HTERT RPE-1 (cell line): ENCODE measurements around the gene FAM90A26.
"Not testable (repeated sequence)": the region's sequence is repeated elsewhere in the genome, so short reads cannot be mapped to it uniquely, and the experiment has no call there.

Experiments used
- in situ Hi-C: fragments of 300-500 bp; cut with MboI; formaldehyde crosslinking; loops from 4 replicates; pipeline ENCODE4 v1.14.3; 2020; ENCODE audit warnings: low sequenced_read_pairs

The FAM90A26 gene, protein sequence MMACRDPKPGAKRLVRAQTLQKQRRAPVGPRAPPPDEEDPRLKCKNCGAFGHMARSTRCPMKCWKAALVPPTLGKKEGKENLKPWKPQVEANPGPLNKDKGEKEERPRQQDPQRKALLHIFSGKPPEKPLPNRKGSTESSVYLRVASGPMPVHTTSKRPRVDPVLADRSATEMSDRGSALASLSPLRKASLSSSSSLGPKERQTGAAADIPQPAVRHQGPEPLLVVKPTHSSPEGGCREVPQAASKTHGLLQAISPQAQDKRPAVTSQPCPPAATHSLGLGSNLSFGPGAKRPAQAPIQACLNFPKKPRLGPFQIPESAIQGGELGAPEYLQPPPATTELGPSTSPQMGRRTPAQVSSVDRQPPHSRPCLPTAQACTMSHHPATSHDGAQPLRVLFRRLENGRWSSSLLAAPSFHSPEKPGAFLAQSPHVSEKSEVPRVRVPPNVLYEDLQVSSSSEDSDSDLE

DNA sequence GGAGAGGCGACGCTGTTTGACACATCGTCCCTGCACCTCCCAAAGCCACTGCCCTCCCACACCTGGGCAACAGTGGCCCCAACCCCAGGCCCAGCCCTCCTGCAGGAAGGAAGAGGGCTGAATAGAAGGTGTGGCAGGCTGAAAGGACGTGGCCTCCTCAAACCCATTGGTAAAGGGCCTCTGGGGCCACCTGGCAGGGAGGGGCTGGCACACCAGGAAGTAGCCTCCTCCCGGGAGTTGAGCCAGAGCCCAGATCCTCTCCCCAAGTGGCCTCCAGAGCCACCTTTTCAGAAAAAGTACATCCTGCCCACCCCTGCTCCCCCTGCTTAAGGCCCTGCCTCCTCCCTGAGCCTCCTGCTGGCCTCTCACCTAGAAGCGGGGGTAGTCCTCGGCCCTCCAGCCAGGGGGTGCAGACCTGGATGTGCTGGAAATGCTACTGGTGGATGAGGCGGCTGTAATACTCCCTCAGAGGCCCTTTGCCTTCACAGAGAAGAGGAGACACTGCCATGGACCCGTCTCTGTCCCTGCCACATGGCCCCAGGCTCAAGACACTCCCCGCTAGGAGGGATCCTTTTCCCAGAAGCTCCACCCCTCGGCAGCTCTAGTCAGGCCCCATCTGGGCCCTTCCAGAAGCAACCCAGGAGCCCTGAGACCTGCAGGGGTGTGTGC lies at the start of gene FAM90A26:
FAM90A26 (plus strand) TSS at position 619 of the 669 bp plus-strand sequence. CDS start 2,764 bp downstream, outside the sequence.
- in situ Hi-C loops = not testable (repeated sequence)

DNA sequence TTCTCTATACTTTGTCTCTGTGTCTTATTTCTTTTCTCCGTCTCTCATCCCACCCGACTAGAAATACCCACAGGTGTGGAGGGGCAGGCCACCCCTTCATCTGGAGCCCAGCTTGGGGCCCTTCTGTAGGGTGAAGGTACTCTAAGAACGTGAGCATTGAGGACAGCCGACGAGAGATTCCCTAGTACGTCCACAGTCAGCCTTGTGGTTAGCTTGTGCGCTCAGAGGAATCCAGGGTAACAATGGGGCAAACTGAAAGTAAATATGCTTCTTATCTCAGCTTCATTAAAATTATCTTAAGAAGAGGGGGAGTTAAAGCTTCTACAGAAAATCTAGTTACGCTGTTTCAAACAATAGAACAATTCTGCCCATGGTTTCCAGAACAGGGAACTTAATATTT lies 47.5 kb upstream of the FAM90A26 start:
- in situ Hi-C loops = not testable (repeated sequence)

DNA sequence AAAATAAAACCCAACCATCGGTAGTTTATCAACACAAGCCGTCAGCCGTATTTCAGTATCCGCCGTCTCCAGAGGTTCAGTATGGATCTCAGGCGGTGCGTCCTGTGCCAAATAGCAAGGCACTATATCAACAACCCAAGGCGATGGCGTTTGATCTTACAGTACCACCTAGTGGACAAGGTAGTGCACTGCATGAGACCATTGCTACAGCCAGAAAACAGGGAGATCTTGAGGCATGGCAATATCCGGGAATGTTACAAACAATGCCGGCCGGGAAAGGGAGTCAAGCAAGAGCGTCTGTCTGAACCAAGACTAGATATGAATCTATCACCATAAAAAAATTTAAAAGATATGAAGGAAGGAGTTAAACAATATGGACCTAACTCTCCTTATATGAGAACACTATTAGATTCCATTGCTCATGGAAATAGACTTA lies 46.6 kb upstream of the FAM90A26 start:
- in situ Hi-C loops = not testable (repeated sequence)

DNA sequence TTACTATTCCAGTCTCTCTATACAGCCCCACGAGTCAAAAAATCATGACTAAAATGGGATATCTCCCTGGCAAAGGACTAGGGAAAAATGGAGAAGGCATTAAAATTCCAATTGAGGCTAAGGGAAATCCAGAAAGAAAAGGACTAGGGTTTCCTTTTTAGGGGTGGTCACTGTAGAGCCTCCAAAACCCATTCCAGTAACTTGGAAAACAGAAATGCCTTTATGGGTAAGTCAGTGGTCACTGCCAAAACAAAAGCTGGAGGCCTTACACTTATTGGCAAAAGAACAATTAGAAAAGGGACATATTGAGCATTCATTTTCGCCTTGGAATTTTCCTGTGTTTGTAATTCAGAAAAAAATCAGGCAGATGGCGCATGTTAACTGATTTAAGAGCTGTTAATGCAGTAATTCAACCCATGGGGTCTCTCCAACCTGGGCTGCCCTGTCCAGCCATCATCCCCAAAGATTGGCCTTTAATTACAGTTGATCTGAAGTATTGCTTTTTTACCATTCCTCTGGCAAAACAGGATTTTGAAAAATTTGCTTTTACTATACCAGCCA lies 44.5 kb upstream of the FAM90A26 start:
- in situ Hi-C loops = not testable (repeated sequence)

DNA sequence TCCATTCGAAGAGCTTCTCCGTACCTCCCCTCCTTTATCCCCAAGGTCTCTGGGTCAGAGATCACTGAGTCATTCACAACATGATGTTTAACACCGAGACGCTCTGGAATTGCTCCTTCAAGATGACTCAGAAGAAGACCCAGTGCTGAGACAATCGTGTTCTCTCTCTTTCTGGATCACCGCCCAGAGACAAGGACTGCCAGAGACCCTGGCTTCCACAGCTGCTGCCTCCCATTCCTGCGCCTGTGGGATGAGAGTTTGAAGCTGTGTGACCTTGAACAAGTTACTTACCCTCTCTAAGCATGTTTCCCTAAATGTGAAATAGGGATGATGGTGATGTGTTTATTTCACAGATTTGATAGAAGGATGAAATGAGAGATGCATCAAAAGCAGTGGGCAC lies 38.8 kb upstream of the FAM90A26 start:
- in situ Hi-C loops = not testable (repeated sequence)

DNA sequence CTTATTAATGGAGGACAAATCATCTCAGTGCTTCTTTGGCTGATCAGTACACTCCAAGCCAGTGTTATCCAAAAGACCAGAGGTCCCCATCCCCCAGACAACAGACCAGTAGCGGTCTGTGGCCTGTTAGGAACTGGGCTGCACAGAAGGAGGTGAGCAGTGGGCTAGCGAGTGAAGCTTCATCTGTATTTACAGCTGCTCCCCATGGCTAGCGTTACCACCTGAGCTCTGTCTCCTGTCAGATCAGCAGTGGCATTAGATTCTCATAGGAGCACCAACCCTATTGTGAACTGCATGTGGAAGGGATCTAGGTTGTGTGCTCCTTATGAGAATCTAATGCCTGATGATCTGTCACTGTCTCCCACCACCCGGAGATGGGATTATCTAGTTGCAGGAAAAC lies 37.4 kb upstream of the FAM90A26 start:
- in situ Hi-C loops = not testable (repeated sequence)

DNA sequence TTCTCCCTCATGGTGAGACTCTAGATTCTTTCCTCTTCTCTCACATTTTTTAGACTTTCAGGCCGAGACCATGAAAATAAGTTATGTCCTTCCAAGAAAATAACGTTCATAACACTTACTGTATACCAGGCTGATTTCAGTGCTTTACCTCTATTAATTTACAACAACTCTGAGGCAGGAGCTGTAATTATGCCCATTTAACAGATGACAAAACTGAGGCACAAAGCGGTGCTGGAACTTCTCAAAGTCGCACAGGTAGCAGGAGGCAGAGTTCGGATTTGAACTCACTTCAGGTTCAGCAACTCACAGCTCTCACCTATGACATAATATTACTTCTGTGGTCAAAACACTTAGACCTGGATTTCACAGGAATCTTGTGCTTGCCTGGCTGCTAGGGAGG lies 36.2 kb upstream of the FAM90A26 start:
- in situ Hi-C loops = not testable (repeated sequence)

DNA sequence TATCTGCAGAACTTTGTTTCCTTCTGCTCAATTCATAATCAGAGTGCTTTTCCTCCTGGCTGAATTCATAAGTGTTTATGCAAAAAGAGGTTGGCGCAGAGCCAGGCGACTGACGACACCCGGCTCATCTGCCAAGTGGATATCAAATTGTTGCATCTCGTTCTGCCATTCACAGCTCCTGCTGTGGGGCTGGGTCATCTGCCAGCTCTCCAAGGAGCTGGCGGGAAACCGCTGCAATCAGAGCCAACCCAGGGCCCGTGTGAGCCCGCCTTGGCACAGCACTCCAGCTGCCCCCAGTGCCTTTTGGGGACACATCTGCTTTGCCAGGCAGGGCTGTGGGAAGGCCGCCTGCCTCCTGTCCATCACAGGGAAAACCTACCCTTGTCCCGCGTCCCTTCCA lies 35.7 kb upstream of the FAM90A26 start:
- in situ Hi-C loops = not testable (repeated sequence)

DNA sequence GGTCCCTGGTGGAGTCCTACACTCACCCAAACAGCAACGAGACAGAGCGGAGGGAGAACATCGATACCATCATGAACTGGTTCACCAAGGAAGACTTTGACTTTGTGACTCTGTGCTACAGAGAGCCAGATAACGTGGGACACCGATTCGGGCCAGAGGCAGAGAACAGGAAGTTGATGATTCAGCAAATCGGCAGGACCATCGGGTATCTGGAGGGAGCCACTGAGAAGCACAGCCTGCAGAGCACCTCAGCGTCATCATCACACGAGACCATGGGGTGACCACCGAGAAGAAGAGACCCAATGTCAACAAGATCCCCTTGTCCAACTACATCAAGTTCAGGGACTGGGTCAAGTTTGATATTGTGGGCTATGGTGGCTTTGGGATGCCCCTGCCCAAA lies 29.2 kb upstream of the FAM90A26 start:
- in situ Hi-C loops = not testable (repeated sequence)

DNA sequence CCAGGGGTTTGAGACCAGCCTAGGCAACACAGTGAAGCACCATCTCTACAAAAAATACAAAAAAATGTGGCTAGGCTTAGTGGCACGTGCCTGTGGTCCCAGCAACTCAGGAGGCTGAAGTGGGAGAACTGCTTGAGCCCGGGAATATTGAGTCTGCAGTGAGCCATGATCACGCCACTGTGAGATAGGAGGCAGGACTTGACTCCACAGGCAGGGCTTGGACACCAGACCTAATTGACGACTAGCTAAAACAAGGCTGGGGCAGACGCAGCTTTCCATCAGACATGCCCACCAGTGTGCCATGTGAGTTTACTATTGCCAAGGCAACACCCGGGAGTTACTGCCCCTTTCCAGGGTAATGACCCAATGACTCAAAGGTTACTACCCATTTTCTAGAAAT lies 27.4 kb upstream of the FAM90A26 start:
- in situ Hi-C loops = not testable (repeated sequence)

DNA sequence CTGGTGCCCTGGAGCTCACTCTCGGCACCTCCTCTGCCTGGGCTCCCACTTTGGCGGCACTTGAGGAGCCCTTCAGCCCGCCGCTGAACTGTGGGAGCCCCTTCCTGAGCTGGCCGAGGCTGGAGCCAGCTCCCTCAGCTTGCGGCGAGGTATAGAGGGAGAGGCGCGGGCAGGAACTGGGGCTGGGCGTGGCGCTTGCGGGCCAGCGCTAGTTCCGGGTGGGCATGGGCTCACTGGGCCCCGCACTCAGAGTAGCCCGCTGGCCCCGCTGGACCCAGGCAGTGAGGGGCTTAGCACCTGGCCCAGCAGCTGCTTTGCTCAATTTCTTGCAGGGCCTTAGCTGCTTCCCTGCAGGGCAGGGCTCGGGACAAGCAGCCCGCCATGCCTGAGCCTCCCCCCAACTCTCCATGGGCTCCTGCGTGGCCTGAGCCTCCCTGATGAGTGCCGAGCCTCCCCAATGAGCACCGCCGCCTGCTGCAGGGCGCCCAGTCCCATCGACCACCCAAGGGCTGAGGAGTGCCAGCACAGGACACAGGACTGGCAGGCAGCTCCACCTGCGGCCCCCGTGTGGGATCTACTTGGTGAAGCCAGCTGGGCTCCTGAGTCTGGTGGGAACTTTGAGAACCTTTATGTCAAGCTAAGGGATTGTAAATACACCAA lies 26.7 kb upstream of the FAM90A26 start:
- in situ Hi-C loops = no loop called here

DNA sequence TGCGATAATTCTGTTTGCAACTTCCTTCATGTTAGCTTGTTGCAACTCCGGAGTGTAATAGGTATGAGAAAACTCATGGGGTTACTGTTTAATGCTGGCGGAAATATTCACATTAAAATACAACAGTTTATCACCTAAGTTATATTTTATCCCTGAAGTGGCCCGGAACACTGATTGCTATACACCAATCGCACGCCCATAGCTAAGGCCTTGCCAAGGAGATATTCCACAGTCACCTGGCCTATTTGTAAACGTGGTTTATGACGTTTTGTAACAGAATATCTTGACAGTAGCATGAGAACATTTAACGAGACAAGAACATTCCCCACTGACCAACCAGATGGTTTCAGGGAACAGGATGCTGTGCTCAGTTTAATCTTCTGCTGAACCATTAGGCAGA lies 23.2 kb upstream of the FAM90A26 start:
- in situ Hi-C loops = no loop called here

DNA sequence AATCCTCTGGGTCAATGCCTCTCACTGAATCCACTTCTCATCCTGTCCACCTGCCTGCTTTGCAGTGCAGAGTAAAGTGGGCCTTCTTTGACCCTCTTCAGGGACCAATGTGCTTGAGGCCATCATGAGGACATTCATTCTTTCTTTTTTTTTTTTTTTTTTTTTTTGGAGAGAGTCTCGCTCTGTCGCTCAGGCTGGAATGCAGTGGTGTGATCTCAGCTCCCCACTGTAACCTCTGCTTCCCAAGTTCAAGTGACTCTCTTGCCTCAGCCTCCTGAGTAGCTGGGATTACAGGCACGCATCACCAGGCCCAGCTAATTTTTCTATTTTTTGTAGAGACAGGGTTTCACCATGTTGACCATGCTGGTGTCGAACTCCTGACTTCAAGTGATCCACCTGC lies 22.8 kb upstream of the FAM90A26 start:
- in situ Hi-C loops = not testable (repeated sequence)

DNA sequence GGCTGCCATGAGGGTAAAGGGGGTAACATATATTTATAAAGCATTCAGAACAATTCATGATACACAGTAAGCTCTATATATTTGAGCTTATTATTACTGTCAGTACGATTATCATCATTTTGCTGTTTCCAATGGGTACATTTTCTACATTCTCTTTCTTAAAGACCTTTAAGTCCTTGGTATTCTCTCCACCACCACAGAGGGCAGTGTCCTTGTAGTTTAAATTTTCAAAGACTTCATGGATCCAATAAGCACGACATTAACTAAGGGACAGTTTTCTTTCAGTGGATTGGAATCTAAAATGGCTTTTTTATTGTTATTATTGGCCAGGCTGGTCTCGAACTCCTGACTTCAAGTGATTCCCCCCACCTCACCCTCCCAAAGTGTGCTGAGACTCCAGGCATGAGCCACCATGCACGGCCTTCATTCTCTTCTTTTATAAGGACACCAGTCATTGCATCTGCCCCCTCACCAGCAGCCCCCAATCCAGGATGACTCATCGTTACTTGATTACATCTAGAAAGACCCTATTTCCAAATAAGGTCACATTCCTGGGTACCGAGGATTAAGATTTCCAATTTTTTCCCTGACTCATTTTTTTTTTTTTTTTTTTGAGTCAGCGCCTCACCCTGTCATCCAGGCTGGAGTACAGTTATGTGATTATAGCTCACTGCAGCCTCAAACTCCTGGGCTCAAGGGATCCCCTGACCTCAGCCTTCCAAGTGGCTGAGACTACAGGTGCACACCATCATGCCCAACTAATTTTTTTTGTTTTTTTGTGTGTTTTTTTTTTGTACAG lies 21.4 kb upstream of the FAM90A26 start:
- in situ Hi-C loops = not testable (repeated sequence)

DNA sequence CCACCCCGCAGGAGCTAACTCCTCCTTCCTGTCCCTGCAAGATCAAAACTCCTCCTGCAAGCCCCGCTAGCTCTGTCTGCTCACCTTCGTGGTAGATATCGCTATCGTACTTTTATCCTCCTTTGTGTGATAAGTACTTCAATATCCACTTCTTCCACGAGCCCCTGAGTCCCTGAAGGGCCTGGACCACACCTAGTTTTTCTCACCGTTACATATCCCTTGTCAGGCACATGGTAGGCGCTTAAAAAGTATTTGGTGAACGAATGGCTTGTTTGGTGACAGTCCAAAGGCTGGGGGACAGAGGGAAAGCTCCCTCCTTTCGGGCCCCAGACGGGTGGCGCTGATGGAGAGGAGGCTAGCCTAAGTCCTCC lies 18.4 kb upstream of the FAM90A26 start:
- in situ Hi-C loops = not testable (repeated sequence)

DNA sequence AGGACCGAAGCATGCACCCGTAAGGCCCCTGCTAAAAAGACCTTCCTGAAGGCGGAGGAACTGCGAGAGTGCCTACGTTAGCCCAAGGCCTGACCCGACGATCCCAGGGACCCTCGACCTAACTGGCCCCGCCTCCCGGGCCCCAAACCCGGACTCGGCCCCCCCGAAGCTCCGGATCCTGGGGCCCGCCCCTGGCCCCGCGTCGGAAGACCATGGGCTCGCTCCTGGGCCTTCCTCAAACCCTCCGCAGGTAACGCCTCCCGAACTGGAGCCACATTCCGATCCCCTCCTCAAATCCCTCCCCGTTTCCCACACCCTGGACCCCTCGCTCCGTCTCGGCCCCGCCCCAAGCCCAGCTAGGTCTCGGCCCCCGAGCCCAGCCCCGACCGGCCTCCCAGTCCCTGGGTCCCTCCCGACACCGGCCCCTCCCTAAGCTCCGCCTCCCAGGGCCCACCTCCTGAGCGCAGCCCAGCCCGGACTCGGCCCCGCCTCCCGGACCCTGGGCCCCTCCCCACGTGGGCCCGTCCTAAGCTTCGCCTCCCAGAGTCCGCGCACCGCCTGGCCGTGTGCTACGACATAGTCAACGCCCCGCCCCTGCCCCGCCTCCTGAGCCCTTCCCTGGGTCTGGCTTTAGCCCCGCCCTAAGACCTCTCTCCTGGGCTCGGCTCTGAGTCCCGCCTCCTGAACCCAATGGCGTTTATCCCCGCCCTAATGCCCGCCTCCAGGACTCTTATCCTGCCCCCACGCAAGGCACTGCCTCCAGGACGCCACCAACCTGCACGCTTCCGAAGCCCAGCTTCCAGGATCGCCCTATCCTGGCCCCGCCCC lies 17.8 kb upstream of the FAM90A26 start:
- in situ Hi-C loops = not testable (repeated sequence)

DNA sequence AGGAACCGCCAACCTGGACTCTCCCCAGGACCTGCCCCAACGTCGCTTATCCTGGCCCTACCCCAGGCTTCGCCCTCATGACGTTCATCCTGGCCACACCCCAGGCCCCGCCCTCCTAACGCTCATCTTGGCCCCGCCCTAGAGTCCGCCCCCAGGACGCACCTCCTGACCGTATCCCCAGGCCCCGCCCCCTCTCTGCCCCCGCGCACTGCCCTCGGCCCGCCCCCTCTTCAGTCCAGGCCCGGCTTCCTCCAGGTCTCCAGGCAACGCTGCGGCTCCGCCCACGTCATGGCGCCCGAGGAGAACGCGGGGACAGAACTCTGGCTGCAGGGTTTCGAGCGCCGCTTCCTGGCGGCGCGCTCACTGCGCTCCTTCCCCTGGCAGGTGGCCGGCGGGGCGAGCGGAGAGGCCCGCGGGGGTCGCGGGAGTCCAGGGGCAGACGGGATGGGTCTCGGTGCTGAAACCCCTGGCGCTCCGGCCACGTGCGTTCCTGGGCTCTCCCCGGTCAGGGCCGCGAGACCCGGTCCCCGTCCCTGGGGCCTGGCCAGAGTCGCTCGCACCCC lies 17.1 kb upstream of the FAM90A26 start:
- in situ Hi-C loops = not testable (repeated sequence)

DNA sequence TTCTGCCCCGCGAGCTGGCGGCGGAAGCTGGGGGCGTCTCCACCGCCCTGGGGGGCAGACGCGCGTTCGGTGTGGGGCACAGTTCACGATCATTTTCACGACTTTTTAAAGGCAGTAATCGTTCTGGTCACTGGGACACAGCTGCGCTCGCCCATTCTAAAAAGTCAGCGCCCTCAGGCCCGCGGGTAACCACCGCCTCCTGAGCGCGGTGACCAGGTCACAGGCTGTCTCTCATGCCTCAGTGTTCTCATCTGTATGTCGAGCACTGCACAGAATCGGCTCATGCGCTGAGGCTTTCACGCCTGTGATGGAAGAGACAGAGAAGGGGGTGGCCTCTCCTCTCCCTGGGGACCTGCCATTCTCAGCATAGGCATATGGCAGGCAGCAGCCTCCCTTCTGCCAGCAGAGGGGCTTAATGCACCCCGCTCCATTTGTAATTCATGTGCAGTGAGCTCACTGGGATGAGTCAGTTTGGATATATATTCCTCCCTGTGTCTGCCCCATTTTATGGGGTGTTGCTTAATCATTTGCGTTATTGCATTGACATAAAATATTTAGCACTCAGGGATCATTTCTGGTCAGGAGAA lies 16.5 kb upstream of the FAM90A26 start:
- in situ Hi-C loops = not testable (repeated sequence)
